GM13977 (cell line): ENCODE measurements around the gene FBL.

Experiments
- DNase-seq: peaks from one replicate; pipeline ENCODE4 v3.0.0; 2012; ENCODE audit warnings: low spot score
- in situ Hi-C: fragments of 300-500 bp; cut with MboI; formaldehyde crosslinking; loops from one replicate; pipeline ENCODE4 v1.12.0; 2022; ENCODE audit warnings: low sequenced_read_pairs, low pct_unique_long_range_greater_than_20kb, mixed read lengths, inconsistent platforms; ENCODE audit not compliant: unreplicated experiment
- TF ChIP-seq, protein P1 (sequence below): IDR thresholded peaks from 2 replicates; pipeline ENCODE4 v1.5.1; 2012; ENCODE audit warnings: mild to moderate bottlenecking, control low read depth; ENCODE audit not compliant: insufficient read depth; ENCODE audit errors: extremely low read depth, missing control alignments

FBL gene

GRCh38 chr19:39828654-39829032 lies 17.5 kb downstream of the FBL start:
- no peak for DNase-seq
- TF ChIP-seq, protein P1, sequence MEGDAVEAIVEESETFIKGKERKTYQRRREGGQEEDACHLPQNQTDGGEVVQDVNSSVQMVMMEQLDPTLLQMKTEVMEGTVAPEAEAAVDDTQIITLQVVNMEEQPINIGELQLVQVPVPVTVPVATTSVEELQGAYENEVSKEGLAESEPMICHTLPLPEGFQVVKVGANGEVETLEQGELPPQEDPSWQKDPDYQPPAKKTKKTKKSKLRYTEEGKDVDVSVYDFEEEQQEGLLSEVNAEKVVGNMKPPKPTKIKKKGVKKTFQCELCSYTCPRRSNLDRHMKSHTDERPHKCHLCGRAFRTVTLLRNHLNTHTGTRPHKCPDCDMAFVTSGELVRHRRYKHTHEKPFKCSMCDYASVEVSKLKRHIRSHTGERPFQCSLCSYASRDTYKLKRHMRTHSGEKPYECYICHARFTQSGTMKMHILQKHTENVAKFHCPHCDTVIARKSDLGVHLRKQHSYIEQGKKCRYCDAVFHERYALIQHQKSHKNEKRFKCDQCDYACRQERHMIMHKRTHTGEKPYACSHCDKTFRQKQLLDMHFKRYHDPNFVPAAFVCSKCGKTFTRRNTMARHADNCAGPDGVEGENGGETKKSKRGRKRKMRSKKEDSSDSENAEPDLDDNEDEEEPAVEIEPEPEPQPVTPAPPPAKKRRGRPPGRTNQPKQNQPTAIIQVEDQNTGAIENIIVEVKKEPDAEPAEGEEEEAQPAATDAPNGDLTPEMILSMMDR, result no peak
- in situ Hi-C loops, result no loop called here

DNA sequence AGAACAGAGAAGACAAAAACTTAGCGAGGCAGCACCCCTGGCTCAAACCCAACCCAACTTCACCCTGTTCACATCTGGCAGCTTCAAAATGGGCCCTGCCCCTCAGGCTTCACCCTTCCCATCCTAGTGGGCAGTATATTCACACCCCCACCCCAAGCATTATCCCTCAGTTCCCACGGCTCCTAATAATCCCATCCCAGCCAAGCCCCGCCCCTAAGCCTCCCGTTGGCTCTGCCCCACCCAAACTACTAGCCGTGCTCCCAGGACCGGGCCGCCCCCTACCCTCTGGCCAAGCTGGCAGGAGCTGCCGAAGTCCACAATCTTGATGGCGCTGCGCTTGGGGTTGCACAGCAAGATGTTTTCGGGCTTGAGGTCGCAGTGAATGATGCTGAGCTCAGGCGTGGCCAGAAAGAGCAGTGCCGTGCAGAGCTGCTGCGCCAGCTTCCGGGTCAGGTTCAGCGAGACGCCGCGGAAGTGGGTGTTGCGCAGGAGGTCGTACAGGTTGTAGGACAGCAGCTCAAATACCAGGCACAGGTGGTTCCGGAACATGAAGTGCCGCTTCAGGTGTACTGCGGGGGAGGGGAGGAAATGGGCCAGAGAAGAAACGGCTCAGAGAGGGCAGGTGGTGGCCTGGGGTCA lies 18.0 kb downstream of the FBL start:
- no peak for DNase-seq
- TF ChIP-seq, protein P1, result no peak
- in situ Hi-C loops, result no loop called here

DNA sequence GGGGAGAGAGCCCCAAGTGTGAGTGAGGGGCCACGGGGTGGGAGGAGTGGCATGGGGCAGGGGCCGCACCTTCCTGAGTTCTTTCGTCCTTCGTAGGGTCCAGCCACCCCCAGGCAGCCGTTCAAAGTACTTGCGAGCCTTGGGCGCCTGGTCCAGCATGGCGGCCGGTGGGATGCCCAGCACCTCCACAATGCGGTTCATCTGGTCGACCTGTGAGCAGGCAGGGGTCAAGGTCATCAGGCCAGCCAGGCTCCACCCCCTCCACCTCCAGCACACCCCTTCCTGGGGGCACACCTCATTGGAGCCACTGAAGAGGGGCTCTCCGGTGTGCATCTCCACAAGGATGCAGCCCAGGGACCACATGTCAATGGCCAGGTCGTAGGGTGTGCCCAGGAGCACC lies 19.0 kb downstream of the FBL start:
- no peak for DNase-seq
- in situ Hi-C loops, result no loop called here
- TF ChIP-seq, protein P1, result no peak

DNA sequence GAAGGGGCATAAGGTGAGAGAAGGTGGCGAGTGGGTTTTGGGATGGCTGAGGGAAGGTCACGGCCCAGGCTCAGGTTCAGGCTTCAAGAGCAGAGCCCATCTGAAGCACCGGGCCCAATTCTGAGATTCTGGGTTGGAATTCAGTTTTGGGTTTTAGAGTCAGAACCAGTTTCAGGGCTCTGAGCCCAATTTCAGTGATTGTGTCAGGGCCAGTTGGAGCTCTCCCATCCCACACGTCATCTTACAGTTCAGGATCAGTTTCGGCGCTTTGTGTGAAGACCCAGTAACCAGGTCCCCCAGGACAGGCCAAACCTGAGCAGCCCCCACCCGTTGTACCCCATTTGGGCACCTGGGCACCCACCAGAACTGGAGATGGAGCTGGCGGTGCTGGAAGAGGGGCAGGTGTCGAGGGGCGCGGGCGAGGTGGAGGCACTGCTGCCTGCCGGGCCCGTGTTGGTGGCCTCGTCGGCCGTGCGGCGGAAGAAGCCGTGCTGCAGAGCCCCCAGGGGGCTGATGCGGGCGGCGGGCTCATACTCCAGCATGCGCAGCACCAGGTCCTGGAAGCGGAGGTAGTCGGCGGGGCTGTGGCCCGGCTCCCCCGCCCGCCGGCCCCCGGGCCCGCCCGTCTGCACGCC lies 19.8 kb downstream of the FBL start:
- DNase-seq, result no peak
- TF ChIP-seq, protein P1, result no peak
- in situ Hi-C loops, result no loop called here

GRCh38 chr19:39825531-39826076 lies 20.6 kb downstream of the FBL start:
- no peak for DNase-seq
- in situ Hi-C loops, result no loop called here
- TF ChIP-seq, protein P1, result no peak

GRCh38 chr19:39825093-39825463 lies 21.1 kb downstream of the FBL start:
- in situ Hi-C loops, result no loop called here
- DNase-seq, result no peak
- TF ChIP-seq, protein P1, result no peak
